Muscle layer of colon (tissue), 2 donors: Measurements from ENCODE around the gene PAK4.
"Not testable (repeated sequence)": the region's sequence is repeated elsewhere in the genome, so short reads cannot be mapped to it uniquely, and the experiment has no call there.

ENCODE experiments used
- H3K27ac ChIP-seq: one replicate; pipeline ENCODE4 v1.7.0; 2013; ENCODE audit warnings: low read depth, mild to moderate bottlenecking, low read length, moderate library complexity
- H3K27me3 ChIP-seq, 2 donors: one replicate each; pipeline ENCODE4 v1.7.0; 2013; ENCODE audit warnings: low read length in 2 of 2, mild to moderate bottlenecking in 2 of 2; ENCODE audit not compliant: insufficient read depth in 2 of 2, control insufficient read depth in 1 of 2
- H3K36me3 ChIP-seq: one replicate; pipeline ENCODE4 v1.7.0; 2013; ENCODE audit warnings: mild to moderate bottlenecking, low read length; ENCODE audit not compliant: insufficient read depth
- H3K4me1 ChIP-seq: one replicate; pipeline ENCODE4 v1.7.0; 2013; ENCODE audit warnings: mild to moderate bottlenecking, low read length; ENCODE audit not compliant: insufficient read depth
- H3K4me3 ChIP-seq, 2 donors: one replicate each; pipeline ENCODE4 v1.7.0; 2013; ENCODE audit warnings: low read length in 2 of 2, low read depth in 1 of 2, mild to moderate bottlenecking in 1 of 2, moderate library complexity in 1 of 2
- H3K9ac ChIP-seq: one replicate; pipeline ENCODE4 v1.7.0; 2013; ENCODE audit warnings: low read length
- H3K9me3 ChIP-seq: one replicate; pipeline ENCODE4 v1.7.0; 2013; ENCODE audit warnings: mild to moderate bottlenecking, low read length
- donor health status: abdominal sarcoma.
- donor health status: Adenocarcinoma of cecum.

The PAK4 gene

DNA sequence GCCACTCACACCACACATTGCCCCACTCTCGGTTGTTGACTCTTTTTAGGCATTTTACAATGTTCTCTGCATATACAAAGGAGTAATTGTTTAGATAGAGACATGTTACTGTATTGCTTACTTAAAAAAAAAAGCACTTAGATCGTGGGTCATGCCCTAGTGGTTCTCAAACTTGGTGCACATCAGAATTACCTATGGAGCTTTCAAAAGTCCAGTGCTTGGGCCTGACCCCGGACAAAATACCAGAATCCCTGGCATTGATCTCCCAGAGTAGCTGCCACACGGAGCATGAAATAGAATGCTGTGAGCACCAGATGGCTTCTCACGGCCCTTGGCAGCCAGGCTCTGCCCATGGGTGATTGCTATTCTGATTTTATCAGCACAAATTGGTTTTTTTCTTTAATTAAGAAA, 21.4 kb upstream of the PAK4 start:
- Histone ChIP-seq H3K9ac (no peak overlapping the region), H3K4me1 (no peaks in the 10 kb centered on the region), H3K27ac (no peak overlapping the region), H3K9me3 (no peaks in the 10 kb centered on the region), H3K36me3 (no peaks in the 10 kb centered on the region), H3K27me3 (peaks cover 0 to 12% of the 10 kb centered on the region in 2 donors), H3K4me3 (no peak overlapping the region)

- H3K4me3 ChIP-seq = no peak overlapping the region
- no peaks in the 10 kb centered on the region for H3K4me1 ChIP-seq
- no peak overlapping the region for H3K9ac ChIP-seq
- H3K9me3 ChIP-seq = no peaks in the 10 kb centered on the region
- H3K27ac ChIP-seq = no peak overlapping the region
- peaks cover 0 to 3% of the 10 kb centered on the region in 2 donors for H3K27me3 ChIP-seq
- no peaks in the 10 kb centered on the region for H3K36me3 ChIP-seq
Observed at GRCh38 chr19:39106194-39106593, 19.4 kb upstream of the PAK4 start.

DNA sequence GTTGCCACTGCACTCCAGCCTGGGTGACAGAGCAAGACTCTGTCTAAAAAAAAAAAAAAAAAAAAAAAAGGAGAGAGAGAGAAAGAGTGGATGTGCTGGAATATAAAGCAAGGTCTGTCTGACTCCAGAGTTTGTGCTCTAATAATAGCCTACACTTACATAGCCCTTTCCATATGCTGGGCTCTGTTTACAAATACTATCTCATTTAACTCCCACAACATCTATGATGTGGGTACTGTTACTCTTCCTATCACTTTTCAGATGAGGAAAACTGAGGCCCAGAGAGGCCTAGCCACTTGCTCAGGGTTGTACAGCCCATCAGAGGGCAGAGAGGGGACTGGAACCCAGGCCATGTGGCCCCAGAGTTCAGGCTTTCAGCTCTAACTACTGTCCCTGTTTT, 15.9 kb upstream of the PAK4 start:
- Histone ChIP-seq H3K9ac (no peak overlapping the region), H3K4me1 (no peaks in the 10 kb centered on the region), H3K4me3 (no peak overlapping the region), H3K36me3 (no peaks in the 10 kb centered on the region), H3K27me3 (peaks cover 0 to 4% of the 10 kb centered on the region in 2 donors), H3K9me3 (no peaks in the 10 kb centered on the region), H3K27ac (no peak overlapping the region)

DNA sequence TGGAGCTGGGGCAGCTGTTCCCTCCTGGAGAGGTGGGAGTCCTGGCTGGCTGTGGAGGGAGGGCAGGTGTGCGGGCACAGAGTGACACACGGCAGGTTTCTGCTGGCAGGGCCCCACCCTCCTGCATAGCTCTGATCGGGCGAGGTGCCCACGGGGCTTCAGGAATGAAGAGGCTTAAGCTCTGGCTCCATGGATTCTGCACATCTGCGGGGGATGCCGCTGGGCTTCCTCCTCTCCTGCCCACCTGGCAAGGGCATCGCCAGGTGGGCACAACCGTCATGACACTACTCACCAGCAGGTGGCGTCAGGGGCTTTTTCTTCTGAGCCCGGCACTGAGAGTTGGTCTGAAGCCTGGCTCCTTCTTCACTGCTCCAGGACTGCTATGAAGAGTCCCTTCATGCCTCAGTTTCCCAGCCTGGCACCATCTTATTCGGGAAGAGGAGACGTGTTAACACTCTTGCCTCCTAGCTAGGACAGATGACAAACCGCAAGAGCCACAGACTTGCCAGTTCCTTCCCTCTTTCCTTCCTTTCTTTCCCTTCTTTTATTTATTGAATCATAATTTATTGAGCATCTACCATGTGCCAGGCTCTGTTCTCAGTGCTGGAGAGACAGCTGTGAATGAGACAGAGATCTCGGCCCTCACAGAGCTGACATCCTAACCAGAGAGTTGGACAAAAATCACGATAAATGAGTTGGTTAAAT, 15.2 kb upstream of the PAK4 start:
- H3K9me3 ChIP-seq = no peaks in the 10 kb centered on the region
- no peak overlapping the region for H3K9ac ChIP-seq
- H3K27ac ChIP-seq = no peak overlapping the region
- H3K36me3 ChIP-seq = no peaks in the 10 kb centered on the region
- H3K4me3 ChIP-seq = no peak overlapping the region
- no peaks in the 10 kb centered on the region for H3K4me1 ChIP-seq
- peaks cover 0 to 4% of the 10 kb centered on the region in 2 donors for H3K27me3 ChIP-seq

DNA sequence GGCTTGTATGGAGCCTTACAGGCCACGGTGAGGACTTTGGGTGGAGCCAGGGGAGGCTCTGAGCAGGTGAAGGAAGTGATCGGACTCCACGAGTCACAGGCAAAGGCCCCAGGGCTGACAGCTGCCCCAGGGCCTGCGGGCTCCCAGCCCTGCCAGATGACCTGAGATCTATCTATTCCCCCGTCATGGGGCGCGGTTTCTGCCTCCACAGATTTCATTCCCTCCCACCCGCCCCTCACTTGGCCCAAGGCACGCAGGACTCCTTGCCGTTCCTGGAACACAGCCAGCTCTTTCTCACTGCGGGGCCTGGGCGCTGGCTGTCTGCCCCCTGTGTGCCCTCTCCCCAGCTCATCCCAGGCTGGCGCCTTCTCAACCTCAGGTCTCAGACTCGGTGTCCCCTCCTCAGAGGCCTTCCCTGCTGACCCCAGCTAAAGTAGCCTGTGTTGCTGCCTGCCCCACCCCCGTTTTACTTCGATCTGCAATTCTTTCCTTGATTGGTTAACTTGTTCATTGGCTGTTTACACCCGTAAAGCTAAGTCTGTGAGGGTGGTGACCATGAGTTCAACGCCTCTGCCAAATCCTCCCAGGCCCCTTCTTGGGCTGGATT, 13.9 kb upstream of the PAK4 start:
- Histone ChIP-seq H3K4me1 (no peaks in the 10 kb centered on the region), H3K4me3 (no peak overlapping the region), H3K9ac (no peak overlapping the region), H3K27me3 (peaks cover 0 to 4% of the 10 kb centered on the region in 2 donors), H3K9me3 (no peaks in the 10 kb centered on the region), H3K36me3 (no peaks in the 10 kb centered on the region), H3K27ac (no peak overlapping the region)

DNA sequence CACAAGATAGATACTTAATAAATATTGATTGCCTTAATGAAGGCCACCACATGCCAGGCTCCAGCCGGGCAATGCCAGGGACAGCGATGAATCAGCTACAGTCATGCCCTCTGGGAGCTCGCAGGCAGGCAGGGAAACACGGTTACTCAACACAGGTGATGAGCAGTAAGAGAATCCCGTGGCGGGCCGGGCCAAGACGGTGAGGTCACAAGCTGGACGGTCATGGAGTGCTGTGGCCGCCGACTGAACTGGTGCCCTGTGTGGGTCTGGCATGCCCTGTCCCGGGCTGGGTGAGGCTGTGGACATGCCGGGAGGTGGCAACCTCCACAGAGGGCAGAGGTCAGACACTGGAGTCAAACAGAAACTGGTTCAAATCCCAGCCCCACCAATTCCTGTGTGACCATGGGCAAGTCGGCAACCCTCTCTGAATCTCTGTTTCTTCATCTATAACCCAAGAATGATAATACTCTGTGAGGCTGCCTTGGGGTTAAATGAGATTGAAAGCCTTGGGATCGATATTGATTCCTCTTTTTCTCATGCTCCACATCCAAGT, 13.2 kb upstream of the PAK4 start:
- Histone ChIP-seq H3K4me1 (no peaks in the 10 kb centered on the region), H3K27ac (no peak overlapping the region), H3K27me3 (peaks cover 0 to 4% of the 10 kb centered on the region in 2 donors), H3K36me3 (no peaks in the 10 kb centered on the region), H3K9me3 (no peaks in the 10 kb centered on the region), H3K4me3 (no peak overlapping the region), H3K9ac (no peak overlapping the region)

DNA sequence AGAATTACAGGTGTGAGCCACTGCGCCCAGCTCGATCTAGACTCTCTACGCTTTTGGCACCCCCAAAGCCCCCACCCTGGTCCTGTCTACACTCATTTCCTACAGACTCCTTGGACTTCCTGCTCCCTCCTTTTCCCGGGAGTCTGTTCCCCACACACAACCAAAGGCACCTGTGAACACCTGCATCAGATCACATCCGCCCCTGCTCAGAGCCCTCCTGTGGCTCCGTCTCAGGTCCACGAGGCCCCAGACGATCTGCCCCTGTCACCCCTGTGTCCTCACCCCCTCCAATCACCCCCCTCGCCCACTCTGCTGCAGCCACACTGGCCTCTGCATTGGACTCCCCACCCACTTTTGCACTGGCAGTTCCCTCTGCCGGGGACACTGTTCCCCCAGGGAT, 12.4 kb upstream of the PAK4 start:
- no peaks in the 10 kb centered on the region for H3K36me3 ChIP-seq
- H3K4me1 ChIP-seq = no peaks in the 10 kb centered on the region
- no peaks in the 10 kb centered on the region for H3K9me3 ChIP-seq
- no peak overlapping the region for H3K27ac ChIP-seq
- peaks cover 0 to 4% of the 10 kb centered on the region in 2 donors for H3K27me3 ChIP-seq
- H3K9ac ChIP-seq = no peak overlapping the region
- H3K4me3 ChIP-seq = no peak overlapping the region

GRCh38 chr19:39115105-39115847, 10.3 kb upstream of the PAK4 start:
- Histone ChIP-seq H3K9me3 (no peaks in the 10 kb centered on the region), H3K9ac (no peak overlapping the region), H3K4me1 (no peaks in the 10 kb centered on the region), H3K4me3 (no peak overlapping the region), H3K27ac (no peak overlapping the region), H3K36me3 (no peaks in the 10 kb centered on the region), H3K27me3 (peaks cover 0 to 4% of the 10 kb centered on the region in 2 donors)

DNA sequence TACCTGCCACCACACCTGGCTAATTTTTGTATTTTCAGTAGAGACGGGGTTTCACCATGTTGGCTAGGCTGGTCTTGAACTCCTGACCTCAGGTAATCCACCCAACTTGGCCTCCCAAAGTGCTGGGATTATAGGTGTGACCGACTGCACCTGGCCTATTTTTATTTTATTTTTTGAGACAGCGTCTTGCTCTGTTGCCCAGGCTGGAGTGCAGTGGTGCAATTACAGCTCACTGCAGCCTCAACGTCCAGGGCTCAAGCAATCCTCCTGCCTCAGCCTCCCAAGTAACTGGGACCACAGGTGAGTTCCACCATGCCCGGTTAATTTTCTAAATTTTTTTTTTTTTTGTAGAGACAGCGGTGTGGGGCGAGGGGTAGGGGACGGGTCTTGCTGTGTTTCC, 8.6 kb upstream of the PAK4 start:
- not testable (repeated sequence) for H3K4me3 ChIP-seq, H3K9ac ChIP-seq, H3K4me1 ChIP-seq, H3K36me3 ChIP-seq, H3K9me3 ChIP-seq, H3K27ac ChIP-seq, H3K27me3 ChIP-seq

- Histone ChIP-seq H3K27me3 (no peaks in the 10 kb centered on the region), H3K9ac (no peak overlapping the region), H3K27ac (no peak overlapping the region), H3K4me1 (no peaks in the 10 kb centered on the region), H3K36me3 (no peaks in the 10 kb centered on the region), H3K9me3 (no peaks in the 10 kb centered on the region), H3K4me3 (no peak overlapping the region)
Observed at GRCh38 chr19:39119830-39120229, 5.8 kb upstream of the PAK4 start.

- Histone ChIP-seq H3K4me1 (peaks cover 16% of the 10 kb centered on the region), H3K4me3 (no peak overlapping the region), H3K36me3 (no peaks in the 10 kb centered on the region), H3K27ac (no peak overlapping the region), H3K9me3 (no peaks in the 10 kb centered on the region), H3K27me3 (no peaks in the 10 kb centered on the region), H3K9ac (no peak overlapping the region)
Observed at GRCh38 chr19:39122934-39123731, 2.5 kb upstream of the PAK4 start.
